Muscle layer of colon (tissue), 2 donors: Measurements from ENCODE around the gene RXFP4.

Source experiments
- H3K27ac ChIP-seq: one replicate; pipeline ENCODE4 v1.7.0; 2013; ENCODE audit warnings: low read depth, mild to moderate bottlenecking, low read length, moderate library complexity
- H3K27me3 ChIP-seq, 2 donors: one replicate each; pipeline ENCODE4 v1.7.0; 2013; ENCODE audit warnings: low read length in 2 of 2, mild to moderate bottlenecking in 2 of 2; ENCODE audit not compliant: insufficient read depth in 2 of 2, control insufficient read depth in 1 of 2
- H3K36me3 ChIP-seq: one replicate; pipeline ENCODE4 v1.7.0; 2013; ENCODE audit warnings: mild to moderate bottlenecking, low read length; ENCODE audit not compliant: insufficient read depth
- H3K4me1 ChIP-seq: one replicate; pipeline ENCODE4 v1.7.0; 2013; ENCODE audit warnings: mild to moderate bottlenecking, low read length; ENCODE audit not compliant: insufficient read depth
- H3K4me3 ChIP-seq, 2 donors: one replicate each; pipeline ENCODE4 v1.7.0; 2013; ENCODE audit warnings: low read length in 2 of 2, low read depth in 1 of 2, mild to moderate bottlenecking in 1 of 2, moderate library complexity in 1 of 2
- H3K9ac ChIP-seq: one replicate; pipeline ENCODE4 v1.7.0; 2013; ENCODE audit warnings: low read length
- H3K9me3 ChIP-seq: one replicate; pipeline ENCODE4 v1.7.0; 2013; ENCODE audit warnings: mild to moderate bottlenecking, low read length
- donor health status: abdominal sarcoma.
- donor health status: Adenocarcinoma of cecum.

RXFP4 gene

DNA sequence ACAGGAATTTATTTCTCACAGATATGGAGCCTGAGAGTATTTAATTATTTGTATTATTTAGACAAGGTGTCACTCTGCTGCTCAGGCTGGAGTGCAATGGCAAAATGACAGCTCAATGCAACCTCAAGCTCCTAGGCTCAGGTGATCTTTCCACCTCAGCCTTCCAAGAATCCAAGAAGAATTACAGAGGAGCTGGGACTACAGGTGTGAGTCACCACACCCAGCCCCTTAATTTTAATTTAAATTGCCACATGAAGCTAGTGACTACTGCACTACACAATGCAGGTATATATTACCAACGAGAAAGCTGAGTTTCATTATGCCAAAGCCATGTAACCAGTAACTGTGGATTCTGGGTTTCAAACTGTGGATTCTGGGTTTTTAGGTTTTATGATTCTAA is 9.4 kb upstream of the RXFP4 start:
- Histone ChIP-seq H3K27ac (no peak overlapping the region), H3K4me1 (peaks cover 41% of the 10 kb centered on the region), H3K36me3 (peaks cover 55% of the 10 kb centered on the region), H3K9me3 (no peaks in the 10 kb centered on the region), H3K9ac (no peak overlapping the region), H3K27me3 (no peaks in the 10 kb centered on the region), H3K4me3 (no peak overlapping the region)

DNA sequence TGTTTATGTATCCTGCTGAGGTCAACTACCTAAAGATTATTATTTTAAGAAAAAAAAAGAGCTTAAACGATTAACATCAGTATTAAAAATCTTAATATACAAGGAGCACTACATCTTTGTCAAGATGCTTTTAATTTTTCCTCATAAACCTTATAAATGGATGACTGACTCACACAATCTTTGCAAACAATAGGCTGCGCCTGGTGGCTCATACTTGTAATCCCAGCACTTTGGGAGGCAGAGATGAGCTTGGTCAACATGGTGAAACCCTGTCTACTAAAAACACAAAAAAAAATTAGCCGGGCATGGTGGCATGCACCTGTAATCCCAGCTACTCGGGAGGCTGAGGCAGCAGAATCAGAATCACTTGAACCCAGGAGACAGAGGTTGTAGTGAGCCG is 9.0 kb upstream of the RXFP4 start:
- H3K36me3 ChIP-seq = peaks cover 51% of the 10 kb centered on the region
- H3K27ac ChIP-seq = no peak overlapping the region
- no peak overlapping the region for H3K9ac ChIP-seq
- peaks cover 41% of the 10 kb centered on the region for H3K4me1 ChIP-seq
- H3K4me3 ChIP-seq = no peak overlapping the region
- H3K9me3 ChIP-seq = no peaks in the 10 kb centered on the region
- no peaks in the 10 kb centered on the region for H3K27me3 ChIP-seq

- peaks cover 40% of the 10 kb centered on the region for H3K36me3 ChIP-seq
- peak overlapping the region; percentile 75 to 99 for H3K4me3 ChIP-seq
- no peaks in the 10 kb centered on the region for H3K9me3 ChIP-seq
- no peaks in the 10 kb centered on the region for H3K27me3 ChIP-seq
- peaks cover 41% of the 10 kb centered on the region for H3K4me1 ChIP-seq
- H3K27ac ChIP-seq = peak overlapping the region; percentile 89
- H3K9ac ChIP-seq = peak overlapping the region; percentile 100
Observed at GRCh38 chr1:155933591-155934096, 7.8 kb upstream of the RXFP4 start.

GRCh38 chr1:155934097-155934935 is 7.1 kb upstream of the RXFP4 start, which contains the start of gene KHDC4:
TSS of gene KHDC4 (minus strand) at chr1:155934413. CDS start at chr1:155934373, 40 bp downstream.
- H3K36me3 ChIP-seq = peaks cover 34% of the 10 kb centered on the region
- H3K9me3 ChIP-seq = no peaks in the 10 kb centered on the region
- peaks cover 41% of the 10 kb centered on the region for H3K4me1 ChIP-seq
- peak within 1 kb of the TSS; percentile 100 for H3K9ac ChIP-seq
- H3K4me3 ChIP-seq = peak within 1 kb of the TSS; percentile 75 to 99
- H3K27ac ChIP-seq = peak within 1 kb of the TSS; percentile 89
- no peaks in the 10 kb centered on the region for H3K27me3 ChIP-seq

DNA sequence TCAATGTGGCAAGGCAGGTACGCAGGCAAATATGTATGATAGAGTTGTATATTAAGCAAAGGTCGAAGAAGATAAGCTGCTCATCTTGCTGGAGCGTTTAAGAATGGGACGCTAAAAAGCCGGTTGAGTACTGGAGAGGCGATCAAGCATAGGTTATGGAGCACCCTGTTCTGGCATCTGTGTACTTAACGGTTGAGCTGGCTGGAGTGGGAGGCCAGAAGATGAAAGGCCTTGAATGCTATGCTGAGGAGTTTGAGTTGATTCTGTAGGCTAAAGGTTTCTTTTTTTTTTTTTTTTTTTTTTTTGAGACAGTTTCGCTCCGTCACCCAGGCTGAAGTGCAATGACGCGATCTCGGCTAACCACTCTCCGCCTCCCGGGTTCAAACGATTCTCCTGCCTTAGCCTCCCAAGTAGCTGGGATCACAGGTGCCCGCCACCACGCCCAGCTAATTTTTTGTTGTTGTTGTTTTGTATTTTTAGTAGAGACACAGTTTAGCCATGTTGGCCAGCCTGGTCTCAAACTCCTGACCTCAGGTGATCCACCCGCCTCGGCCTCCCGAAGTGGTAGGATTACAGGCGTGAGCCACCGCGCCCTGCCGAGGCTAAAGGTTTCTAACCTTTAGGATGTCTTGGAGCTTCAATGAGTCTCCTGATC is 6.4 kb upstream of the RXFP4 start:
- Histone ChIP-seq H3K4me3 (peak overlapping the region; percentile 14 to 99), H3K9me3 (no peaks in the 10 kb centered on the region), H3K4me1 (peaks cover 41% of the 10 kb centered on the region), H3K27me3 (no peaks in the 10 kb centered on the region), H3K36me3 (peaks cover 30% of the 10 kb centered on the region), H3K9ac (peak overlapping the region; percentile 100), H3K27ac (peak overlapping the region; percentile 48)

- H3K36me3 ChIP-seq = no peaks in the 10 kb centered on the region
- H3K4me1 ChIP-seq = peaks cover 10% of the 10 kb centered on the region
- no peak overlapping the region for H3K9ac ChIP-seq
- no peak overlapping the region for H3K4me3 ChIP-seq
- no peak overlapping the region for H3K27ac ChIP-seq
- H3K9me3 ChIP-seq = no peaks in the 10 kb centered on the region
- no peaks in the 10 kb centered on the region for H3K27me3 ChIP-seq
Observed at GRCh38 chr1:155938220-155938627, 3.2 kb upstream of the RXFP4 start.

- H3K4me3 ChIP-seq = no peak overlapping the region
- H3K27ac ChIP-seq = no peak overlapping the region
- H3K27me3 ChIP-seq = no peaks in the 10 kb centered on the region
- H3K9ac ChIP-seq = no peak overlapping the region
- H3K4me1 ChIP-seq = no peaks in the 10 kb centered on the region
- no peaks in the 10 kb centered on the region for H3K36me3 ChIP-seq
- no peaks in the 10 kb centered on the region for H3K9me3 ChIP-seq
Observed at GRCh38 chr1:155940482-155940992, 901 bp upstream of the RXFP4 start.

DNA sequence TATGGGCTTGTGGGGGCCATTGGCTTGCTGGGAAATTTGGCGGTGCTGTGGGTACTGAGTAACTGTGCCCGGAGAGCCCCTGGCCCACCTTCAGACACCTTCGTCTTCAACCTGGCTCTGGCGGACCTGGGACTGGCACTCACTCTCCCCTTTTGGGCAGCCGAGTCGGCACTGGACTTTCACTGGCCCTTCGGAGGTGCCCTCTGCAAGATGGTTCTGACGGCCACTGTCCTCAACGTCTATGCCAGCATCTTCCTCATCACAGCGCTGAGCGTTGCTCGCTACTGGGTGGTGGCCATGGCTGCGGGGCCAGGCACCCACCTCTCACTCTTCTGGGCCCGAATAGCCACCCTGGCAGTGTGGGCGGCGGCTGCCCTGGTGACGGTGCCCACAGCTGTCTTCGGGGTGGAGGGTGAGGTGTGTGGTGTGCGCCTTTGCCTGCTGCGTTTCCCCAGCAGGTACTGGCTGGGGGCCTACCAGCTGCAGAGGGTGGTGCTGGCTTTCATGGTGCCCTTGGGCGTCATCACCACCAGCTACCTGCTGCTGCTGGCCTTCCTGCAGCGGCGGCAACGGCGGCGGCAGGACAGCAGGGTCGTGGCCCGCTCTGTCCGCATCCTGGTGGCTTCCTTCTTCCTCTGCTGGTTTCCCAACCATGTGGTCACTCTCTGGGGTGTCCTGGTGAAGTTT is 550 bp downstream of the RXFP4 start:
- H3K9ac ChIP-seq = no peak overlapping the region
- H3K4me1 ChIP-seq = no peaks in the 10 kb centered on the region
- no peak overlapping the region for H3K27ac ChIP-seq
- no peaks in the 10 kb centered on the region for H3K27me3 ChIP-seq
- H3K36me3 ChIP-seq = peaks cover 6% of the 10 kb centered on the region
- H3K9me3 ChIP-seq = no peaks in the 10 kb centered on the region
- no peak overlapping the region for H3K4me3 ChIP-seq

- H3K4me3 ChIP-seq = no peak overlapping the region
- H3K9me3 ChIP-seq = no peaks in the 10 kb centered on the region
- H3K4me1 ChIP-seq = no peaks in the 10 kb centered on the region
- H3K9ac ChIP-seq = no peak overlapping the region
- no peak overlapping the region for H3K27ac ChIP-seq
- H3K36me3 ChIP-seq = peaks cover 13% of the 10 kb centered on the region
- no peaks in the 10 kb centered on the region for H3K27me3 ChIP-seq
Observed at GRCh38 chr1:155942578-155943141, 1.2 kb downstream of the RXFP4 start.

DNA sequence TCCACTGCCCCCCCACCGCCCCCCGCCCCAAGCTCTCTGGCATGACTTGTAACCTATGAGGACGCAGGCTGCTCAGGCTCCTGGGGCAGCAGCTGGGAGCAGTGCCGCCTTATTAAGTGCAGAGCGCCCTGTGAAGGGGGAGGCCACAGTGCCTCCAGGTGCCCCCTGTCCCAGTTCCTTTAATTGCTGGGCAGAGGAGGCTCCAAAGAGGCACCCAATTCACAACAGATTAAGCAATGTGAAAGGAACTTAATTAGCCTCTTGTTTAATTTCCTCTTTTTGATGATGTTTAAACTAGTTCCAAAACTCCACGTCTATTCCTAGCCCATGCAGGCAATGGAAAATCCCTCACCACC is 3.0 kb downstream of the RXFP4 start:
- Histone ChIP-seq H3K4me1 (no peaks in the 10 kb centered on the region), H3K9me3 (no peaks in the 10 kb centered on the region), H3K27ac (no peak overlapping the region), H3K27me3 (no peaks in the 10 kb centered on the region), H3K36me3 (peaks cover 24% of the 10 kb centered on the region), H3K4me3 (no peak overlapping the region), H3K9ac (no peak overlapping the region)
